ENCODE measurements around the gene WWOX. TPM values are rescaled to one million over a fixed set of nuclear protein-coding genes. Genes with fewer than 3 reads are reported as not detected.

Gene WWOX
- total RNA-seq, 2 experiments from 2014 or later, result 20.2 to 21.4 TPM

DNA sequence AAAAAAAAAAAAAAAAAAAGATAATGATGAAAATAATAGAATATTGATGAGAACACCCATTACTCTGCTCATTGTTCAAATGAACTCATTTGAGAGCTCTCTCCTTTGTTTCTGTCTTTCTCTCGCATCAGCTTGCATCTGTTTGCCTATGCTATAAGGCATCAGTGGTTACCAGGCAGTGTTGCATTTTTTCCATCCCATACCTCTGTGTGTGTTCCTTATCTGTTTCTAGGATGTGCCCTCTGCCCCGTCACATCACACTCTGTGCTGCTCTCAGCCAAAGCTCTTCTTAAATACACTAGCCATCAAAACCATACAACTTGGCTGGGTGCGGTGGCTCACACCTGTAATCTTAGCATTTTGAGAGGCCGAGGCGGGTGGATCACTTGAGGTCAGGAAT, 568.2 kb downstream of the WWOX start:
- CTCF ChIA-PET, result interaction anchor here (0.6 kb wide), 1 partner anchor 25 kb away, joined by 4 read pairs; no protein-coding TSS in a partner anchor
- Mint-ChIP-seq H3K27ac (no peak overlapping the region), H3K4me3 (no peak overlapping the region)

GRCh38 chr16:78668393-78668792, 568.9 kb downstream of the WWOX start:
- no peak overlapping the region for H3K27ac Mint-ChIP-seq
- H3K27me3 Mint-ChIP-seq (ENCODE audit: low read depth), result no peaks in the 10 kb centered on the region
- no peak overlapping the region for H3K4me3 Mint-ChIP-seq
- H3K36me3 Mint-ChIP-seq (ENCODE audit: low read depth), result no peaks in the 10 kb centered on the region
- DNase-seq, result no peak
- H3K9me3 Mint-ChIP-seq, result no peaks in the 10 kb centered on the region
- no peaks in the 10 kb centered on the region for H3K4me1 Mint-ChIP-seq (ENCODE audit: low read depth)
- CTCF ChIA-PET, result no interaction called here
- intact Hi-C loops (cut with micrococcal nuclease), result no loop called here

More for the DNA sequence above, 568.2 kb downstream of the WWOX start:
- Mint-ChIP-seq H3K27me3 (ENCODE audit: low read depth) (no peaks in the 10 kb centered on the region), H3K36me3 (ENCODE audit: low read depth) (no peaks in the 10 kb centered on the region), H3K9me3 (no peaks in the 10 kb centered on the region), H3K4me1 (ENCODE audit: low read depth) (no peaks in the 10 kb centered on the region)
- intact Hi-C loops (cut with micrococcal nuclease), result no loop called here
- no peak for DNase-seq

- Mint-ChIP-seq H3K9me3 (no peaks in the 10 kb centered on the region), H3K27me3 (ENCODE audit: low read depth) (no peaks in the 10 kb centered on the region), H3K4me3 (no peak overlapping the region), H3K36me3 (ENCODE audit: low read depth) (no peaks in the 10 kb centered on the region), H3K27ac (no peak overlapping the region), H3K4me1 (ENCODE audit: low read depth) (no peaks in the 10 kb centered on the region)
- intact Hi-C loops (cut with micrococcal nuclease), result no loop called here
- CTCF ChIA-PET, result no interaction called here
- no peak for DNase-seq
Measured at GRCh38 chr16:78669994-78670393, 570.5 kb downstream of the WWOX start.

GRCh38 chr16:78672779-78673556, 573.5 kb downstream of the WWOX start:
- CTCF ChIA-PET, result no interaction called here
- Mint-ChIP-seq H3K36me3 (ENCODE audit: low read depth) (no peaks in the 10 kb centered on the region), H3K4me1 (ENCODE audit: low read depth) (no peaks in the 10 kb centered on the region), H3K27ac (no peak overlapping the region), H3K27me3 (ENCODE audit: low read depth) (no peaks in the 10 kb centered on the region), H3K9me3 (no peaks in the 10 kb centered on the region), H3K4me3 (no peak overlapping the region)
- no peak for DNase-seq
- intact Hi-C loops (cut with micrococcal nuclease), result no loop called here

DNA sequence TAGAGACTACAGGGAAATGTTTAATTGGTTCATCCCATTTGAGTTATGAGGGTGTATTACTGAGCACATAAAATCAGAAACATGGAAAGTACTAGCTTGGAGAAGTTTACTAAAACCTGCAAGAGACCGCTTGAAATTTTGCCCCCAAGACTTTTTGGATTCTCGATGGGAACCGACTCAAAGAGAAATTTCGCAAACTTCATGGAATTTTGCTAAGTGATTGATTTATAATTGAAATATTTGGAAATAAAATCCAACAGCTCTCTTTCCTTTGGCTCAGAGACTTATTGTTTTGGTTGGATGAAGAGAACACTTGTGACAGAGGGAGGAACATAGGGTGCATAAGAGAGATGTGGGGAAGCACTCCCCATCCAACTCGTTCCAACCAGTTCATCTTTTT, 574.4 kb downstream of the WWOX start:
- Mint-ChIP-seq H3K9me3 (no peaks in the 10 kb centered on the region), H3K27me3 (ENCODE audit: low read depth) (no peaks in the 10 kb centered on the region), H3K27ac (no peak overlapping the region), H3K4me3 (no peak overlapping the region), H3K4me1 (ENCODE audit: low read depth) (no peaks in the 10 kb centered on the region), H3K36me3 (ENCODE audit: low read depth) (no peaks in the 10 kb centered on the region)
- CTCF ChIA-PET, result no interaction called here
- intact Hi-C loops (cut with micrococcal nuclease), result no loop called here
- DNase-seq, result no peak

DNA sequence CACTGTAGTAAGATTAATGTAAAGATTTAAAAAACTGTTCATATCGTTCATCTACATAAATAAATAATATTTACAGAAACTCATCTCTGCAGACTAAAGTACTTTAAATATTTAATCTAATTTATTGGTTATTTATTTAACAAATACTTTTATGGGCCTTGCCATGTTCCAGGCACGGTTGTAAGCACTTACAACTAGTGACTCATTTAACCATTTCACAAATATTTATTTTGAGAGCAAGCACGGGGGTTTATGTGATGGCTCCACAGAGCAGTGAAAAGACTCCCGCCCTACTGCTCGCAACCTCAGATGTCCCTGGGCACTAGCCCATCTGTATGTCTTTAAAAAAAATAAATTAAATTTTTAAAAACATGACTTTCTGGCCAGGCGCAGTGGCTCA, 575.9 kb downstream of the WWOX start:
- H3K4me1 Mint-ChIP-seq (ENCODE audit: low read depth), result no peaks in the 10 kb centered on the region
- no peak for DNase-seq
- no peaks in the 10 kb centered on the region for H3K27me3 Mint-ChIP-seq (ENCODE audit: low read depth)
- no peak overlapping the region for H3K27ac Mint-ChIP-seq
- no peaks in the 10 kb centered on the region for H3K9me3 Mint-ChIP-seq
- no peak overlapping the region for H3K4me3 Mint-ChIP-seq
- no peaks in the 10 kb centered on the region for H3K36me3 Mint-ChIP-seq (ENCODE audit: low read depth)
- CTCF ChIA-PET, result no interaction called here
- intact Hi-C loops (cut with micrococcal nuclease), result no loop called here

DNA sequence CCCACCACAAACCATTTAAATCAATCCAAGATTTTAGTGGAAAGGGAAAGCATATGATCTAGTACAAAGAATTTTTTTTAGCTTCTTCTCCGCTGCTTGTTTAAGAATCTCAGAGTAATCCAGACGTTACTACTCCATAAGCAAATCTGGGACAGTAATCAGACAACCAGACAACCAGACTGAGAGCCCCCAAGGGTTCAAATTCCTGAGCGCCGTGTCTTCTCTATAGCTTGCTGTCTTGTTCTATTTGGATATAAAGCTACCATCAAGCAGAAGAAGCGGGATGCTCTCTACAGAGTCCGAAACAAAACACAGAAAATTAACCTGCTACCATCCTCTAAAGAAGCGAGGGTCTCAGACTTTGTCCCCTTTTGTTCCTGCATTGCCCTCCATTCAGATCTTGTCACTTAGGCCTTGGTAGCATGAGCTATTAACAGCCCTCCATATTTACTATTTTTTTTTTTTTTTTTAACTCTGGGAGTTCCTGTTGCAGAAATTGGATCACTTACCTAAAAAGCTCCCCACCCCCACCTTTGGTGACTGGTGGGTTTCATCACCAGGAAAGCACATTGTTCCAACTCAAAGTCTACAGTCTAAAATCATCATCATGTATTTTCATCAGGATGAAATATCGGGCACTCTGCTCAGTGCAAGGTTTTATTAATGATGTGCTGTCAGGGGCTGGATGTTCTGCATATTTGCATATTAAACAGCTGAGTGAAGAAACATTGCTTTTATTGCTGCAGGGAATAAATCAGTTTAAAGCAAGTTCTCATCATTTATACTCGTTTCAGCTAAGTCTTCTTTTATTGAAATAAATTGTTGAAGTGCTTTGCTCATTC, 576.7 kb downstream of the WWOX start:
- intact Hi-C loops (cut with micrococcal nuclease), result no loop called here
- Mint-ChIP-seq H3K27ac (no peak overlapping the region), H3K4me1 (ENCODE audit: low read depth) (no peaks in the 10 kb centered on the region), H3K27me3 (ENCODE audit: low read depth) (no peaks in the 10 kb centered on the region), H3K9me3 (no peaks in the 10 kb centered on the region), H3K36me3 (ENCODE audit: low read depth) (no peaks in the 10 kb centered on the region), H3K4me3 (no peak overlapping the region)
- CTCF ChIA-PET, result no interaction called here
- no peak for DNase-seq

DNA sequence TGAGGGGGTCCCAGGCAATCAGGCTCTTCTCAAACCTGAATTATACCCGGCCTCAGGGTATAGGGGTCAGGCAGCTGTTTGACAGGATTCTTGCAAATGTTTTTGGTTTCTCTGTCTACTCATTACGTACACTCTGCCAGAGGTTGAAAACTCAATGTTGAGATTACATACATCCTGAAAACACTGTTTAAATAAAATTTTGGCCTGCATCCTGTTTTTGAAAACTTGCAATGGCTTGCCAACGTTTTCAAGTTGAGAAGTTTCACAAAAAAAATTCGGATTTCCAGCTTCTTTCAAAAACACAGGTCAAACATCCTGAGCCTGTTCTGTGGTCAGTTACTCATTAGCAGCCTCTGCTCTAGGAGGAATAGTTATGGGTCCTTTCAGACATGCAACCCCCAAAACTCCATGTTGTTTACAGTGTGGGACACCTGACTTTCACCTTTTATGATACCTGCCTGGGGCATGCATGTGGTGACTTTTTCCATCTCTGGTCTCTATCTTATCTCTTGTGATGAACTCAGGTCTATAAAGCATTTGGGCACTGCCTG, 577.8 kb downstream of the WWOX start:
- intact Hi-C loops (cut with micrococcal nuclease), result no loop called here
- H3K9me3 Mint-ChIP-seq, result no peaks in the 10 kb centered on the region
- no peak overlapping the region for H3K4me3 Mint-ChIP-seq
- CTCF ChIA-PET, result no interaction called here
- no peaks in the 10 kb centered on the region for H3K27me3 Mint-ChIP-seq (ENCODE audit: low read depth)
- no peak for DNase-seq
- no peaks in the 10 kb centered on the region for H3K4me1 Mint-ChIP-seq (ENCODE audit: low read depth)
- H3K27ac Mint-ChIP-seq, result no peak overlapping the region
- no peaks in the 10 kb centered on the region for H3K36me3 Mint-ChIP-seq (ENCODE audit: low read depth)

DNA sequence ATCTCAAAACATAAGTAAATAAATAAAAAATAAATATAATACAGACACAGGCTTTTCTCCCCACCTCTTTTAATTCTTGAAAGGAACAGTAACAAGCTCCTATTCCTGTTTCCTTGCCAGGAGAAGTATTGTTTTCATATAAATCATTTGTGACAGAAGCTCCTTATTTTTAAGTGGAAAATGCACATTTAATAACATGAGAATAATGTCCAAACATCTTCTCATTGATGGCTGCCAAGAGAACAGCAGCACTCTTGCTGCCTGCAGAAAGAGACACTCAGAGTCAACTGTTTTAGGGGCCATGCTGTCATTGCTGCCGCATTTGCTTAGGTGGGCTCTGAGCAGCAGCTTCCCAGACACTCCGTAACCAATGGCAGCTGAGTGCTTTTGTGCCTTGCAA, 580.1 kb downstream of the WWOX start:
- H3K4me3 Mint-ChIP-seq, result no peak overlapping the region
- intact Hi-C loops (cut with micrococcal nuclease), result no loop called here

DNA sequence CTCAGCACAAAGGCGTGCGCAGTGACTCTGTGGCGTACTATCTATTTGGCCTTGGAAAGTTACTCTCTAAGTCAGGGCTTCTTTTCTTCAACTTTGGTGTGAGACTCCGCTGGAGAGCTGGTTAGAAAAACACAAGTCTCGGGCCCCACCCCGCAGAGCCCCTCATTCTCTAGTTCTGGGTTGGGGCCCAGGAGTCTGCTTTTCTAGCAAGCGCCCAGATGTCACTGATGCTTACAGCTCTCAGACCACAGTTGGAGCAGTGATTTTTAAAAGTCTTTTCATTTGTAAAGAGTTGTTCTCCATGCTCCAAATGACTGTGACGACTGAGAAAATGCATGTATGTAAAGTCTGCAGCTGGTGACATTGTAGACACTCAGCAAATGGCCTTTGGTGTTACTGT, 582.3 kb downstream of the WWOX start:
- CTCF ChIA-PET, result no interaction called here
- Mint-ChIP-seq H3K27me3 (ENCODE audit: low read depth) (no peaks in the 10 kb centered on the region), H3K9me3 (no peaks in the 10 kb centered on the region), H3K27ac (no peak overlapping the region), H3K4me1 (ENCODE audit: low read depth) (no peaks in the 10 kb centered on the region), H3K36me3 (ENCODE audit: low read depth) (no peaks in the 10 kb centered on the region), H3K4me3 (no peak overlapping the region)
- no peak for DNase-seq
- intact Hi-C loops (cut with micrococcal nuclease), result no loop called here

More for the DNA sequence above, 580.1 kb downstream of the WWOX start:
- Mint-ChIP-seq H3K36me3 (ENCODE audit: low read depth) (no peaks in the 10 kb centered on the region), H3K4me1 (ENCODE audit: low read depth) (no peaks in the 10 kb centered on the region), H3K9me3 (no peaks in the 10 kb centered on the region), H3K27me3 (ENCODE audit: low read depth) (no peaks in the 10 kb centered on the region), H3K27ac (no peak overlapping the region)
- DNase-seq, result no peak
- CTCF ChIA-PET, result no interaction called here

- intact Hi-C loops (cut with micrococcal nuclease), result no loop called here
- Mint-ChIP-seq H3K4me1 (ENCODE audit: low read depth) (no peaks in the 10 kb centered on the region), H3K27ac (no peak overlapping the region), H3K27me3 (ENCODE audit: low read depth) (no peaks in the 10 kb centered on the region), H3K9me3 (no peaks in the 10 kb centered on the region), H3K36me3 (ENCODE audit: low read depth) (no peaks in the 10 kb centered on the region), H3K4me3 (no peak overlapping the region)
- CTCF ChIA-PET, result no interaction called here
- DNase-seq, result no peak
Measured at GRCh38 chr16:78684030-78684611, 584.7 kb downstream of the WWOX start.

GRCh38 chr16:78684655-78685375, 585.4 kb downstream of the WWOX start:
- H3K36me3 Mint-ChIP-seq (ENCODE audit: low read depth), result no peaks in the 10 kb centered on the region
- H3K27ac Mint-ChIP-seq, result no peak overlapping the region
- CTCF ChIA-PET, result no interaction called here

More at GRCh38 chr16:78684655-78685375, 585.4 kb downstream of the WWOX start:
- H3K9me3 Mint-ChIP-seq, result no peaks in the 10 kb centered on the region
- DNase-seq, result no peak
- H3K27me3 Mint-ChIP-seq (ENCODE audit: low read depth), result no peaks in the 10 kb centered on the region
- H3K4me1 Mint-ChIP-seq (ENCODE audit: low read depth), result no peaks in the 10 kb centered on the region
- no peak overlapping the region for H3K4me3 Mint-ChIP-seq
- intact Hi-C loops (cut with micrococcal nuclease), result no loop called here
